A673 (cell line): Measurements from ENCODE around the gene KCTD20. TPM values are rescaled to one million over a fixed set of nuclear protein-coding genes. Genes with fewer than 3 reads are reported as not detected.

Source experiments
- BruUV-seq: library from RNA; stranded (reverse); fragments of 400-500 nt; replicated peaks from 2 replicates; lab custom pipeline; 2021; lab: Mats Ljungman, UMichigan
- CTCF ChIA-PET: fragments of 300-600 bp; sonication (Branson Sonifier 250); formaldehyde crosslinking; loops from one replicate; lab custom pipeline; 2022; ENCODE audit warnings: antibody characterized with exemption; lab: Charles Lee
- POLR2A ChIA-PET: fragments of 300-600 bp; sonication (Branson Sonifier 250); formaldehyde crosslinking; loops from one replicate; lab custom pipeline; 2022; ENCODE audit warnings: antibody characterized with exemption; ENCODE audit not compliant: low non-redundant PET; lab: Charles Lee
- DNase-seq: peaks from one replicate; pipeline ENCODE4 v3.0.0-alpha.2; 2015; ENCODE audit warnings: low spot score
- H3K27ac ChIP-seq: fragments of 200-600 bp; sonication (generic); 2 replicates; pipeline ENCODE4 v1.5.1; 2016; ENCODE audit warnings: mixed run types, low read depth, mild to moderate bottlenecking, mixed read lengths, antibody characterized with exemption, low read length; ENCODE audit not compliant: poor library complexity, severe bottlenecking
- H3K27me3 ChIP-seq: fragments of 200-600 bp; sonication (generic); replicated peaks from 2 replicates; pipeline ENCODE4 v1.6.1; 2017; ENCODE audit warnings: mixed run types, low read depth, mild to moderate bottlenecking, mixed read lengths, antibody characterized with exemption, low read length; ENCODE audit not compliant: insufficient read depth, poor library complexity
- H3K36me3 ChIP-seq: fragments of 200-600 bp; sonication (generic); 2 replicates; pipeline ENCODE4 v1.6.1; 2016; ENCODE audit warnings: mixed run types, mild to moderate bottlenecking, mixed read lengths, antibody characterized with exemption, low read length; ENCODE audit not compliant: insufficient read depth, poor library complexity, severe bottlenecking
- H3K4me1 ChIP-seq: fragments of 200-600 bp; sonication (generic); 2 replicates; pipeline ENCODE4 v1.6.1; 2017; ENCODE audit warnings: mixed run types, mild to moderate bottlenecking, mixed read lengths, antibody characterized with exemption, low read length; ENCODE audit not compliant: insufficient read depth, poor library complexity, severe bottlenecking
- H3K4me3 ChIP-seq: fragments of 200-600 bp; sonication (generic); 2 replicates; pipeline ENCODE4 v1.5.1; 2016; ENCODE audit warnings: low read depth, mixed run types, mild to moderate bottlenecking, mixed read lengths, low read length; ENCODE audit not compliant: poor library complexity, severe bottlenecking
- H3K9me3 ChIP-seq: fragments of 200-600 bp; sonication (generic); 2 replicates; pipeline ENCODE4 v1.6.1; 2016; ENCODE audit warnings: mixed run types, low read depth, mild to moderate bottlenecking, mixed read lengths, antibody characterized with exemption, low read length; ENCODE audit not compliant: poor library complexity, severe bottlenecking
- CTCF ChIP-seq: fragments of 300-800, 200-600 bp; sonication (generic); conservative IDR thresholded peaks from 2 replicates; pipeline ENCODE4 v1.5.1; 2017; ENCODE audit warnings: low read depth, mild to moderate bottlenecking, antibody characterized with exemption, low read length, moderate library complexity, mixed read lengths
- EZH2 ChIP-seq: fragments of 200-600 bp; sonication (generic); IDR thresholded peaks from 2 replicates; pipeline ENCODE4 v1.6.1; 2017; ENCODE audit warnings: borderline replicate concordance, low read depth, mild to moderate bottlenecking, mixed read lengths, antibody characterized with exemption, low read length; ENCODE audit not compliant: poor library complexity, severe bottlenecking
- intact Hi-C: fragments of 100-400 bp; cut with micrococcal nuclease; formaldehyde crosslinking; loops from one replicate; pipeline ENCODE4 v1.10.0; 2022; ENCODE audit not compliant: unreplicated experiment
- total RNA-seq: library from RNA; stranded (reverse); gene quantifications from 2 replicates; pipeline ENCODE4 v1.2.3, GENCODE V29; 2021

The KCTD20 gene
- total RNA-seq, 1 experiment from 2014 or later: 72.6 TPM

DNA sequence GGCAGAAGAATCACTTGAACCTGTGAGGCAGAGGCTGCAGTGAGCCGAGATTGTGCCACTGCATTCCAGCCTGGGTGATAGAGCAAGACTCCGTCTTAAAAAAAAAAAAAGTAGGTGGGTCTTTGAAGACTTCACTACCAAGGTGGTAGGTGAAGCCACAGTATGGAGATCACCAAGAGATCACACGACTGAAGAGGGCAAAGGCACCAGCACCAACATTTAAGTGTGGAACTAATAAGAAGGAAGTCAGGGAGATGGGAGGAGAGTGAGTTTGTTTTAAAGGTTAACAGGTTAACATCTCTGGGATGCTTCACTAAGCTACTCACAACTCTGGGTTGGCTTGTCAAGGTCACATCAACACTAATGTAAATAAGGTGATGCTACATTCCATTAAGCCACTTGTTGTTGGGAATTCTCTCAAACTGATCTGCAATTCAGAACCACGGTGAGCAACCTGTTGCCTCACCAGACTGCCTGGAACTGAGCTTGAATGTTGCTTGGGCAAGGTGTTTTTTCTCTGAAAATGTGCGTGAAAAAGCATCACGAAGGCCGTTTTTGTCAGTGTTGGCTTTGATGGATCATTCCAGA lies 48.7 kb downstream of the KCTD20 start:
- ChIA-PET CTCF (no interaction called here), POLR2A (no interaction called here)
- DNase-seq: no peak
- Histone ChIP-seq H3K36me3 (peaks cover 26% of the 10 kb centered on the region), H3K27me3 (no peaks in the 10 kb centered on the region), H3K4me1 (no peaks in the 10 kb centered on the region), H3K9me3 (no peaks in the 10 kb centered on the region), H3K4me3 (no peak overlapping the region), H3K27ac (no peak overlapping the region)
- intact Hi-C loops: no loop called here
- TF ChIP-seq EZH2 (no peak), CTCF (no peak)
- BruUV-seq: no TSS peak

GRCh38 chr6:36492092-36492491 lies 49.3 kb downstream of the KCTD20 start:
- no TSS peak for BruUV-seq
- no peak for DNase-seq
- intact Hi-C loops: no loop called here
- Histone ChIP-seq H3K27me3 (no peaks in the 10 kb centered on the region), H3K4me3 (no peak overlapping the region), H3K9me3 (no peaks in the 10 kb centered on the region), H3K4me1 (no peaks in the 10 kb centered on the region), H3K27ac (no peak overlapping the region), H3K36me3 (peaks cover 26% of the 10 kb centered on the region)
- POLR2A ChIA-PET: no interaction called here
- TF ChIP-seq CTCF: no peak
- TF ChIP-seq EZH2: no peak
- CTCF ChIA-PET: no interaction called here

DNA sequence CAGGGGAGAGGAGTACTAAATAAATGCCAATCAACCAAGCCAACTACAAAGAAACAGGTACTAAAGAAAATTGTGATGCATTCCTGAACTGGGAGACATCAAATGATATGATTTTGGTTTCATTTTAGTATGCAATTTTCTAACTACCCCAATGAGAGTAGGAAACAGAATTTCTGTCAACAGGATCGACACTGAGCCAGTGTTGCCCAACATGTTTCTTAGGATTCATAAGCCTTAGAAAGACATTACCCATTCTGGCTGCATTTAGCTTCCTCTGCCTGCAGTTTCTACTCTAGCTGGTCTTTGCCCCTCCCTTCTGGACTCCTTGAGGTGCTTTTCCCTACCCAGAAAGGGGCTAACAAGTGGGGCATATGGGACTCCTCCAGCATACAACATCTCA lies 49.8 kb downstream of the KCTD20 start:
- CTCF ChIA-PET: no interaction called here
- H3K4me1 ChIP-seq: no peaks in the 10 kb centered on the region
- no TSS peak for BruUV-seq
- DNase-seq: no peak
- H3K9me3 ChIP-seq: no peaks in the 10 kb centered on the region
- H3K27ac ChIP-seq: no peak overlapping the region
- H3K36me3 ChIP-seq: peaks cover 24% of the 10 kb centered on the region
- TF ChIP-seq CTCF (no peak), EZH2 (no peak)
- H3K27me3 ChIP-seq: no peaks in the 10 kb centered on the region
- H3K4me3 ChIP-seq: no peak overlapping the region
- POLR2A ChIA-PET: no interaction called here
- intact Hi-C loops: no loop called here
